ENCODE measurements around the gene RNF157. TPM values are rescaled to one million over a fixed set of nuclear protein-coding genes. Genes with fewer than 3 reads are reported as not detected.
A peak's percentile ranks its signal among the peaks of the same experiment; 100 is the strongest.

The RNF157 gene
- total and polyA plus RNA-seq, 2 of the 13 experiments (the other 11 are each of a cell fraction or from before 2014, with no cell fraction given): 0.44 to 1.5 TPM

DNA sequence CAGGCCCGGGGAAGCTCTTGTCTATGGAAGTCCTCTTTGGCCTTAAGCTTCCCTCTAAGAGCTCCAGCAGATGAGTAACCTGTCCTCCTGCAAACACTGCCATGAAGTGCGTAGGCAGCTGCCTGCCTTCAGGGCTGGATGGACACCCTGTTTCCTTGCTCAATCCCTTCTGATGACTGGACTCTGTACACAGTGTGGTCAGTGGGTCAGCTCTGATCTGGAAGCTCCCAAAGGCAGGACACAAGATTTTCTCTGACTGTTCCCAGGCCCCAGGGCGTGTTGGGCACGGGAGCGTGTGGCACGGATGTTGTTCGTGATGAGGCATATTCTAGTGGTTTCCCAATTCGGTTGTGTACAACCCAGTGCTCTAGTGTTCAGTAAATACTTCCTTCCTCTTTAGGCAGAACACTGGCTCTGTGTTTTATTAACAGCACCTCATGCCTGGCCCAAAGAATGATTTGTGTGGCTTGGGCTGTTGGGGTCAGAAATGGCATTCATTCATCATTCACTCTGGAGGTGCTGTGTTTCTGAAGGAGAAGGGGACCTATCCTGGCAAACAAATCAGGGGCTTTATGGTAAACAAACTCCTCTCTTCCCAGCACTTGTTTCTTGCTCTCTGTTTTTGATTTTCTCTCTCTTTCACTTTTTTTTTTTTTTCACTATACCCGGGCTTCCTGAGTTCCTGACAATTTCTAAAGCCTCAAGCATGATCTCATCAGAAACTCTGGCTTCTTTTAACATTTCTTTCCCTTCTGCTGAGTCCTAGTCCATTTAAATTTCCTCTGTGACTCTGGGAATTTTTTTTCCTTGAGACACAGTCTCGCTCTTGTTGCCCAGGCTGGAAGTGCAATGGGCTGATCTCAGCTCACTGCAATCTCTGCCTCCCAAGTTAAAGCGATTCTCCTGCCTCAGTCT lies 12.0 kb upstream of the RNF157 start (continued):
- TF ChIP-seq ZNF362 (CRISPR knock-in tag; IDR thresholded peaks at IDR 0.05; ENCODE audit: borderline replicate concordance): peak; percentile 60; the same call in 1 of the 2 replicates
- TF ChIP-seq, protein P1, sequence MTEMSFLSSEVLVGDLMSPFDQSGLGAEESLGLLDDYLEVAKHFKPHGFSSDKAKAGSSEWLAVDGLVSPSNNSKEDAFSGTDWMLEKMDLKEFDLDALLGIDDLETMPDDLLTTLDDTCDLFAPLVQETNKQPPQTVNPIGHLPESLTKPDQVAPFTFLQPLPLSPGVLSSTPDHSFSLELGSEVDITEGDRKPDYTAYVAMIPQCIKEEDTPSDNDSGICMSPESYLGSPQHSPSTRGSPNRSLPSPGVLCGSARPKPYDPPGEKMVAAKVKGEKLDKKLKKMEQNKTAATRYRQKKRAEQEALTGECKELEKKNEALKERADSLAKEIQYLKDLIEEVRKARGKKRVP (CRISPR knock-in tag; IDR thresholded peaks at IDR 0.05): peak in 1 of 2 experiments; percentile 87; a peak in 2 of 4 replicates
- TF ChIP-seq DPF2 (CRISPR knock-in tag; IDR thresholded peaks at IDR 0.05; ENCODE audit: borderline replicate concordance, low read depth): peak; percentile 73; the same call in 1 of the 2 replicates
- TF ChIP-seq ZNF275 (CRISPR knock-in tag; IDR thresholded peaks at IDR 0.05; ENCODE audit: borderline replicate concordance): no peak
- TF ChIP-seq, protein P2, sequence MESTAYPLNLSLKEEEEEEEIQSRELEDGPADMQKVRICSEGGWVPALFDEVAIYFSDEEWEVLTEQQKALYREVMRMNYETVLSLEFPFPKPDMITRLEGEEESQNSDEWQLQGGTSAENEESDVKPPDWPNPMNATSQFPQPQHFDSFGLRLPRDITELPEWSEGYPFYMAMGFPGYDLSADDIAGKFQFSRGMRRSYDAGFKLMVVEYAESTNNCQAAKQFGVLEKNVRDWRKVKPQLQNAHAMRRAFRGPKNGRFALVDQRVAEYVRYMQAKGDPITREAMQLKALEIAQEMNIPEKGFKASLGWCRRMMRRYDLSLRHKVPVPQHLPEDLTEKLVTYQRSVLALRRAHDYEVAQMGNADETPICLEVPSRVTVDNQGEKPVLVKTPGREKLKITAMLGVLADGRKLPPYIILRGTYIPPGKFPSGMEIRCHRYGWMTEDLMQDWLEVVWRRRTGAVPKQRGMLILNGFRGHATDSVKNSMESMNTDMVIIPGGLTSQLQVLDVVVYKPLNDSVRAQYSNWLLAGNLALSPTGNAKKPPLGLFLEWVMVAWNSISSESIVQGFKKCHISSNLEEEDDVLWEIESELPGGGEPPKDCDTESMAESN (CRISPR knock-in tag; conservative IDR thresholded peaks at IDR 0.05): peak; percentile 91
- TF ChIP-seq AHR (CRISPR knock-in tag; IDR thresholded peaks at IDR 0.05): peak; percentile 87
- TF ChIP-seq TAF15 (IDR thresholded peaks at IDR 0.05; ENCODE audit: low read depth, low read length, poor library complexity, severe bottlenecking): no peak
- TF ChIP-seq ZNF124 (CRISPR knock-in tag; IDR thresholded peaks at IDR 0.05): peak; percentile 87; the same call in 1 of the 2 replicates
- peak; percentile 77; the same call in 1 of the 2 replicates for TF ChIP-seq NR2F2 (IDR thresholded peaks at IDR 0.05; ENCODE audit: borderline replicate concordance, low read depth)
- no peak for TF ChIP-seq ELK4 (CRISPR knock-in tag; IDR thresholded peaks at IDR 0.05; ENCODE audit: borderline replicate concordance)
- TF ChIP-seq, protein P3, sequence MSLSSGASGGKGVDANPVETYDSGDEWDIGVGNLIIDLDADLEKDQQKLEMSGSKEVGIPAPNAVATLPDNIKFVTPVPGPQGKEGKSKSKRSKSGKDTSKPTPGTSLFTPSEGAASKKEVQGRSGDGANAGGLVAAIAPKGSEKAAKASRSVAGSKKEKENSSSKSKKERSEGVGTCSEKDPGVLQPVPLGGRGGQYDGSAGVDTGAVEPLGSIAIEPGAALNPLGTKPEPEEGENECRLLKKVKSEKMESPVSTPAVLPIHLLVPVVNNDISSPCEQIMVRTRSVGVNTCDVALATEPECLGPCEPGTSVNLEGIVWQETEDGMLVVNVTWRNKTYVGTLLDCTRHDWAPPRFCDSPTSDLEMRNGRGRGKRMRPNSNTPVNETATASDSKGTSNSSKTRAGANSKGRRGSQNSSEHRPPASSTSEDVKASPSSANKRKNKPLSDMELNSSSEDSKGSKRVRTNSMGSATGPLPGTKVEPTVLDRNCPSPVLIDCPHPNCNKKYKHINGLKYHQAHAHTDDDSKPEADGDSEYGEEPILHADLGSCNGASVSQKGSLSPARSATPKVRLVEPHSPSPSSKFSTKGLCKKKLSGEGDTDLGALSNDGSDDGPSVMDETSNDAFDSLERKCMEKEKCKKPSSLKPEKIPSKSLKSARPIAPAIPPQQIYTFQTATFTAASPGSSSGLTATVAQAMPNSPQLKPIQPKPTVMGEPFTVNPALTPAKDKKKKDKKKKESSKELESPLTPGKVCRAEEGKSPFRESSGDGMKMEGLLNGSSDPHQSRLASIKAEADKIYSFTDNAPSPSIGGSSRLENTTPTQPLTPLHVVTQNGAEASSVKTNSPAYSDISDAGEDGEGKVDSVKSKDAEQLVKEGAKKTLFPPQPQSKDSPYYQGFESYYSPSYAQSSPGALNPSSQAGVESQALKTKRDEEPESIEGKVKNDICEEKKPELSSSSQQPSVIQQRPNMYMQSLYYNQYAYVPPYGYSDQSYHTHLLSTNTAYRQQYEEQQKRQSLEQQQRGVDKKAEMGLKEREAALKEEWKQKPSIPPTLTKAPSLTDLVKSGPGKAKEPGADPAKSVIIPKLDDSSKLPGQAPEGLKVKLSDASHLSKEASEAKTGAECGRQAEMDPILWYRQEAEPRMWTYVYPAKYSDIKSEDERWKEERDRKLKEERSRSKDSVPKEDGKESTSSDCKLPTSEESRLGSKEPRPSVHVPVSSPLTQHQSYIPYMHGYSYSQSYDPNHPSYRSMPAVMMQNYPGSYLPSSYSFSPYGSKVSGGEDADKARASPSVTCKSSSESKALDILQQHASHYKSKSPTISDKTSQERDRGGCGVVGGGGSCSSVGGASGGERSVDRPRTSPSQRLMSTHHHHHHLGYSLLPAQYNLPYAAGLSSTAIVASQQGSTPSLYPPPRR (CRISPR knock-in tag; IDR thresholded peaks at IDR 0.05; ENCODE audit: borderline replicate concordance): peak; percentile 84; the same call in 1 of the 2 replicates
- TF ChIP-seq ZNF768 (CRISPR knock-in tag; IDR thresholded peaks at IDR 0.05): no peak
- TF ChIP-seq ZNF772 (CRISPR knock-in tag; IDR thresholded peaks at IDR 0.05): peak; percentile 65; the same call in 1 of the 2 replicates
- no peak for TF ChIP-seq ZSCAN20 (CRISPR knock-in tag; IDR thresholded peaks at IDR 0.05; ENCODE audit: borderline replicate concordance)
- peak; percentile 63 for TF ChIP-seq KDM6A (CRISPR knock-in tag; IDR thresholded peaks at IDR 0.05; ENCODE audit: low read depth)
